HG02610 (cell line): ENCODE measurements around the gene CEP78.

Experiments used
- ATAC-seq: cut with Tn5 transposase; IDR thresholded peaks from one replicate; pipeline ENCODE4 v1.9.1; 2021; ENCODE audit warnings: mild to moderate bottlenecking, moderate library complexity; ENCODE audit not compliant: unreplicated experiment

The CEP78 gene

DNA sequence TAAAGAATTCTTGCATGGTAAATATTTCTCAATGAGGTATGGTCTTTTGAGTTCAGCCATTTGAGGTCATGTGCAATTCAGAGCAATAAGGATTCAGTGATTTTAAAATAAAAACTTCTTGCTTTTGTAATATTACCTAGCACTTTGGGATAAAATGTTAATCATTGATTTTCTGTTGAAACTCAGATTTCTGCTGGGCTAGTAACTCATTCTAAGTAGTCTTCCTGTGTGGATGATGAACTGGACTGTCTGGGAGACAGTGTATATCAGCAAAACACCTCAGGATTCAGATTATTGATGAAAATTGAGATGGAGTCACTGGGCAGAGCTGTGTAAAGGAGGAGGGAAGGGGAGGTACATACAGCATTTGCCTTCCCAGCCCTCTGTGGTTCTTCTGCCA is 50.2 kb downstream of the CEP78 start:
- ATAC-seq, result no peak

GRCh38 chr9:78286946-78287388 is 51.1 kb downstream of the CEP78 start:
- no peak for ATAC-seq

DNA sequence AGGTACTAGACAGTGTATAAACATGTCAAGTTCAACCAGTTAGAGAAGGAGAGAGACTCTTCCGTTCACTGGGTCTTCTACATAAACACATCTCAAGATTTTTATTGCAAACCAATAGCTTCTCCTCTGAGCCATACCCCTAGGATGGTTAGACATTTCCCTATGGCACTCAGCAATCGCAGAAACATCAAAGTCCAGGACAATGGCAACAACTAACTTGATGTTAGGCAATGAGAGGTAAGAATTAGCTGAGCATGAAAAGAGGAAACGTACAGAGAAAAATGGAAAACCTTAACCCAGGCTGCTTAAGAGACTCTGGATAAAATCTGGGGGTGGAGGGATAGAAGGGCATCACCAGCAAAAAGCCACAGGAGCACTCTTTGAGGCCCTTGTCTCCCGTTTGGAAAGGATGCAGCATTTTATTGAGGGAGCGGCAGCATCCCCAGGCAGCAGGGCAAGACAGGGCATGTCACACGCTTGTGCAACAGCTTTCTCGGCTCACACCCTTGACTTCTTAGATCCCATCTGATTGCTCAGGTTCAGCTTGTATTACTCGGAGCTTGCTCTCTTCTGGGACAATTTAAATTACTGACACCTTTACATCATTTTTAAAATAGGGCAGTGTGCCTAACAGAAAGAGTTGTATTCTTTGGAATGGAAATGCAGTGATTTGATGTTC is 52.5 kb downstream of the CEP78 start:
- no peak for ATAC-seq

GRCh38 chr9:78289474-78289873 is 53.6 kb downstream of the CEP78 start:
- ATAC-seq, result no peak

DNA sequence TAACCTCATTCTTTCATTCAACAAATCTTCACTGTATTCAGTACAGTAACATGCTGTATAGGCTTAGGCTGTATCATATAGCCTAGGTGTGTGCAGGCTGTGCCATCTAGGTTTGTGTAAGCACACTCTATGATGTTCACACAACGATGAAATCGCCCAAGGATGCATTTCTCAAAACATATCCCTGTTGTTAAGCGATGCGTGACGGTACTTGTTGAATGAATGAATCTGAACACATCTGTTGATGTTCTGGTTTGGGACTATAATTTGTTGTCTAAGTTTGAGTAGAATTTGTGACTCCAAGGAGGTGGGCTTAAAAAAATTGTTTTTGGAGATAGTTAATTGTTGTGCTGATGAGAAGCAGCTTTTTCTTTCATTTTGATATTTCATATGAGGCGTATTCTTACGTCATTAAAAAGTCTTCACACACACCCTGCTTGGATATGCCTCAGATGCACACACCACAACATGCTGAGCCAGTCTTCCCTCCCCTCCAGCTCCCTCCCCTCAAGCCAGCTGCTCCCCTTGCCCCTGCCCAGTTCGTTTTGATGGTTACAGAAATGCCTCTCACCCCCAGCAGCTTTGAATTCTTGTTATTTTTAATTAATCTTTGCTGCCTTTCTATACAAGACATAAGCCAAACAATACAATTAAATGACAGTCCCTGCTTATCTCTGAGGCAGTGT is 55.5 kb downstream of the CEP78 start:
- ATAC-seq, result no peak

GRCh38 chr9:78292026-78292425 is 56.2 kb downstream of the CEP78 start:
- no peak for ATAC-seq

DNA sequence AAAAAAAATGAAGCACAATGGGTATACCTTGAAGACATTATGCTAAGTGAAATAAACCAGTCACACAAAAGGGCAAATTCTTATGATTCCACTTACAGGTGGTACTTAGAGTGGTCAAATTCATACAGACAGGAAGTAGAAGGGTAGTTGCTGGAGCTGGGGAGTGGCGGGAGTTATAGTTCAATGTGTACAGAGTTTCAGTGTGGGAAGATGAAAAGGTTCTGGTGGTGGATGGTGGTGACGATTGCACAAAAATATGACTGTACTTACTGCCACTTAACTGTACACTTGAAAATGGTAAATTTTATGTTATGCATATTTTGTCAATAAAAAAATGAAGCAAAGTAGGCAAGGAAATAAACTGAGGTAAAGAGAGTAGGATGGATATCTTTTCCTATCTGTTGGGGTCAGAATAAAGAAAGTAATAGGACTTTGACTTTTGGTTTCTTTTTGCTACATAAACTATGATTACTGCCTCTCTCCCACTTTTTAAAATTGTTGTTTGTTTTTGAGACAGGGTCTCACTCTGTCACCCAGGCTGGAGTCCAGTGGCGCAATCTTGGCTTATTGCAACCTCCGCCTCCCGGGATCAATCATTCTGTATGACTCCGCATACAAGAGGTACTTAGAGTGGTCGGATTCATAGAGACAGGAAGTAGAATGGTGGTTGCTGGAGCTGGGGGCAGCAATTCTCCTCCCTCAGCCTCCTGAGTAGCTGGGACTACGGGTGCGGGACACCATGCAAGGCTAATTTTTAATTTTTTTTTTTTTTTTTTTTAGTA is 57.0 kb downstream of the CEP78 start:
- no peak for ATAC-seq

DNA sequence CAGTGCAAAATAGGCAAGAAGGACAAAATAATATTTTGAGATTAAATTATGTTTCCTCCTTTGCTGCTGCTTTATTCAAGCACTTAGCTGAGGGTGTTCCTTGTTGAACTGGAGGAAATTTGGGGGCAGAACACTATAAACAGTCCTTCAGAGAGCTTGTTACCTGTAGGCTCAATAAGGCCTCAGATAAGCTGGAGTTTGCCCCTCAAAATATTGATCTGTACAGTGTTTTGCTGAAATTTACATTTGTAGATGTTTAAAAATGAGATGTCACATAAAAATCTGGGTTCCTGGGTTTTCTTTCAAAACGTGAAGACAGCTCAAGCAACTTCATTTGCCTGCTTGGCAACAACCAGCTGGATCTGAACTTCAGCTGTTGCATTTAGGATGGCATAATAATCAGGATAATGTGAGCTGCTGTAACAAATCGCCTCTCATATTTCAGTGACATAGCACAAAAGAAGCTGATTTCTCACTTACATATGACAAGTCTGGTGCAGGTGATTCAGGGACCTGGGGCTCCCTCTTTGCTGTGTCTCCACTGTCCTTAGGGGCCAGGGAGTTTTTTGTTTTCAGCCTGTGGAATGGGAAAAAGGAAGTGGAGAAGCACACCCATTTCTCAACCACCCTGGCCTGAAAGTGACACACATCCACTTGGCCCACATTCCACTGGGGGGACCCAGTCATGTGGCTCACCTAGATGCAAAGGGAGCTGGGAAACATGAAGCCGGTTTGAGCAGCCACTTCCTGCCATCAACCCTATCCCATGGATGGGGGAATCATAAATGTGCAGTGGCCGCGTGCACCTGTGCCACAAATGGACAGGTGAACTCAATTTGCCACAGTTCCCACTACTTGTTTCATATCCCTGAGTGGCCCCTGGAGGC is 58.7 kb downstream of the CEP78 start:
- no peak for ATAC-seq

- no peak for ATAC-seq
These were observed 59.3 kb downstream of the CEP78 start for GRCh38 chr9:78295177-78295575.

DNA sequence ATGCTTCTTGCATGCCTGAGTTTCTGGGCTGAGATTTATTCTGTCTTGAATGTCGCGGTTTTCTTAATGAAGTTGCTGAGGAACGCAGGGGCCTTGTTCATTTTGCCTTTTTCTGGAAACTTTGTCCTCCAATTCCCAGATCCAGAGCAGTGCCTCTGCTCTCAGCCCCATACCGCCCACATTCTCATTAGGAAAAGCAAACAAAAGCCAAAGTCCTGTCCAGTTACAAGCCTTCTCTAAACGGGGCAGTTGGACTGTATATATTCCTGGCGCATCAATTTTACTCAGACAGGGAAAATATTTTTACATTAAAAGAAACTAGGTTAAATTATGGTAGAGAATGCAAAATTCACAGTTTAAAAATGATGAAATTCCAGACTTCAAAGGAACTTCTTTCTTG is 59.9 kb downstream of the CEP78 start:
- no peak for ATAC-seq

GRCh38 chr9:78296201-78296892 is 60.5 kb downstream of the CEP78 start:
- no peak for ATAC-seq

GRCh38 chr9:78296893-78297671 is 61.2 kb downstream of the CEP78 start, which contains the start of gene PSAT1:
PSAT1 (plus strand) TSS chr9:78297125; CDS start chr9:78297211, 86 bp downstream.
- peak; percentile 99 for ATAC-seq

DNA sequence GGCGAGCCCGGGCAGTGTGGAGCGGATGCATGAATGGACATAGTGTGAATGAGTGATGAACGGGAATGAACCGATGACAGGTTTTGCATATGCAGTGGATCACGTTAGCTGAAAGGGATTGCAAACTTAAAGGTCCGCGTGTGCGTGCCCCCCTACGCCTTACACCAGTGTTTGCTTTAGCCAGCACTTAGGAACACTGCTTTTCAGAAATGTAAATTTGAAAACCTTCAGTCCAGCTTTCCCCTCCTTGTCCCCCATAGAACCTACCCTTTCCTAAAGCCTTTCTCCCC is 61.7 kb downstream of the CEP78 start:
- no peak for ATAC-seq

DNA sequence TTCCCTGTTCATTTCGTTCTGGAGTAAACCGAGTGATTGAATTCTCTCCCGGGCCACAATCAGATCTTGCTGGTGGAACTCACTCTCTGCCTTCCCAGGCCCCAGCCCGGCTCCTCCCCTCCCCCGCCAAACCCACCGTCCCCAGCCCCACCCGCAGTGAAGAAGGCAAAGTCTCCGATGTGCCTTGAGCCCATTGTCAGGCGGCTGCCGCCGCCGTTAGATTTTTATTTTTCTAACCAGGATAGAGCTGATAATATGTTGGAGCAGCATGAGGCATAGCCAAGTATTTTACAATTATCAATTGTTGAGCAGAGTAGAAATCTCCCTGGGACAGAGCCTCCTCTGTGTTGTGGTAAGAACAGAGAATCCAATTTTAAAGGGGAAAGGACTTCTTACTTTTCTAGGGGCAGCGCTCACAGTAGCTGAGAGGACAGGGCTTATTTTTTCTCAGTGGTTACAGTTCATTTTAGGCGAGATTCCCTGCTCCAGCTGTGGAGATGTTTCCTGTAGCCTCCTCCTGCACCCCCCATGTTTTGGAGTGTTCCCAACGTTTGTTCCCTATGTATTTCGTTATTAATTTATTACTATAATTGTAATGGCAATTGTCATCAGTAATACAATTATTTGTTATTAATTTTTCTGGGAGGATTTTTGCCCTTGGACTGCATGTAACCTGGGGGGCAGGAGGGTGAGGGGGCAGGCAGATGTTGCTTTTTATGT is 62.3 kb downstream of the CEP78 start:
- ATAC-seq, result no peak

DNA sequence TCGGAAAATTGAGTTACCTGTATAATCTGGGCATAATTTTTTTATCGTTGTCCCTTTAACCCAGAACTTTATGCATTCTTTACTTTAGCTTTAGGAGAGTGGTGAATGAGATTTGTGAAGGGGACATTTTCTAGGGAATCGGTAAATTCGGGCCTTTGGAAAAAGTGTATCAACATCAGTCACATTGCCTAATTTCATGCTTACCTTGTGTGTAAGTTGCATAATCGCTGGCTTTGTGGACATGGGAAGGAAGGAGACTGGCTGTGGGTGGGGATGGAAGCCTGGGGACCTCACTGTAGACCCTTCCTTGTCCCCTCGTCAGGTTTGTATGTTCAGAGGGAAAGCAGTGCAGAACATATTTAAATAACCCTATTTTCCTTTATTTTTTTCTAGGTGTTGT is 64.3 kb downstream of the CEP78 start:
- ATAC-seq, result no peak

GRCh38 chr9:78301466-78301865 is 65.6 kb downstream of the CEP78 start:
- no peak for ATAC-seq

GRCh38 chr9:78303377-78304062 is 67.6 kb downstream of the CEP78 start:
- no peak for ATAC-seq

GRCh38 chr9:78304357-78304756 is 68.5 kb downstream of the CEP78 start:
- ATAC-seq, result no peak
